Endodermal cell (in vitro differentiated cells): ENCODE results near the gene SLC18B1. TPM values are rescaled to one million over a fixed set of nuclear protein-coding genes. Genes with fewer than 3 reads are reported as not detected.
A peak's percentile ranks its signal among the peaks of the same experiment; 100 is the strongest.

Experiments
- DNase-seq: peaks from one replicate; pipeline ENCODE4 v3.0.0-alpha.2; 2017
- H3K27ac ChIP-seq: 2 replicates; pipeline ENCODE4 v1.5.1; 2013; ENCODE audit warnings: mild to moderate bottlenecking, low read depth, low read length, moderate library complexity
- H3K27me3 ChIP-seq: 2 replicates; pipeline ENCODE4 v1.6.1; 2013; ENCODE audit warnings: mild to moderate bottlenecking, low read length, moderate library complexity; ENCODE audit not compliant: insufficient read depth, control insufficient read depth, poor library complexity, severe bottlenecking
- H3K36me3 ChIP-seq: 2 replicates; pipeline ENCODE4 v1.7.0; 2013; ENCODE audit warnings: mild to moderate bottlenecking, low read length, moderate library complexity; ENCODE audit not compliant: control insufficient read depth, insufficient read depth
- H3K4me1 ChIP-seq: one replicate; pipeline ENCODE4 v1.7.0; 2013; ENCODE audit warnings: low read length; ENCODE audit not compliant: control insufficient read depth, insufficient read depth
- H3K4me3 ChIP-seq: 2 replicates; pipeline ENCODE4 v1.5.1; 2013; ENCODE audit warnings: mild to moderate bottlenecking, low read length, moderate library complexity
- H3K9ac ChIP-seq: 2 replicates; pipeline ENCODE4 v1.6.1; 2013; ENCODE audit warnings: mild to moderate bottlenecking, low read length, moderate library complexity; ENCODE audit not compliant: poor library complexity, severe bottlenecking; ENCODE audit errors: extremely low read depth
- H3K9me3 ChIP-seq: 2 replicates; pipeline ENCODE4 v1.6.1; 2013; ENCODE audit warnings: mild to moderate bottlenecking, low read length, moderate library complexity; ENCODE audit not compliant: control insufficient read depth
- H3K27ac Mint-ChIP-seq: 2 replicates; pipeline ENCODE4 v1.8.0; 2020; ENCODE audit warnings: mixed read lengths
- H3K27me3 Mint-ChIP-seq: 2 replicates; pipeline ENCODE4 v1.8.0; 2021; ENCODE audit warnings: mild to moderate bottlenecking, mixed read lengths; ENCODE audit not compliant: insufficient read depth
- H3K36me3 Mint-ChIP-seq: 2 replicates; pipeline ENCODE4 v1.8.0; 2020; ENCODE audit warnings: low read depth, mixed read lengths
- H3K4me1 Mint-ChIP-seq: 2 replicates; pipeline ENCODE4 v1.8.0; 2020; ENCODE audit warnings: mixed read lengths
- H3K4me3 Mint-ChIP-seq: 2 replicates; pipeline ENCODE4 v1.8.0; 2020; ENCODE audit warnings: mild to moderate bottlenecking, moderate library complexity, mixed read lengths
- H3K9me3 Mint-ChIP-seq: 2 replicates; pipeline ENCODE4 v1.8.0; 2020; ENCODE audit warnings: mild to moderate bottlenecking, mixed read lengths
- WGBS, 2 experiments: methylation state at CpG; one replicate each; pipeline versions ENCODE4 v1.1.5 to v1.1.7; 2013; ENCODE audit warnings: missing lambda C conversion rate in 2 of 2, mixed read lengths in 1 of 2; ENCODE audit not compliant: insufficient coverage in 1 of 2, insufficient read length in 1 of 2; 5-methylcytosine and 5-hydroxymethylcytosine counted together
- total RNA-seq, 2 donors: library from RNA; stranded (reverse); fragmentation: NEBNext Ultra II Directional in 1 of 2; extraction: Animal tissue kit (Norgen Biotek cat#: 25700) in 1 of 2; gene quantifications; 2 replicates in 1 of 2; 3 replicates in 1 of 2; pipeline ENCODE4 v1.2.1, GENCODE V29; 2021
- TF ChIP-seq, protein P1 (sequence below): fragments of 200-600 bp; sonication (generic); conservative IDR thresholded peaks from 2 replicates; pipeline ENCODE4 v1.5.0; 2021; ENCODE audit warnings: antibody characterized with exemption, mild to moderate bottlenecking

The SLC18B1 gene
- total RNA-seq, 2 donors from 2014 or later, result 10.9 to 15.3 TPM

DNA sequence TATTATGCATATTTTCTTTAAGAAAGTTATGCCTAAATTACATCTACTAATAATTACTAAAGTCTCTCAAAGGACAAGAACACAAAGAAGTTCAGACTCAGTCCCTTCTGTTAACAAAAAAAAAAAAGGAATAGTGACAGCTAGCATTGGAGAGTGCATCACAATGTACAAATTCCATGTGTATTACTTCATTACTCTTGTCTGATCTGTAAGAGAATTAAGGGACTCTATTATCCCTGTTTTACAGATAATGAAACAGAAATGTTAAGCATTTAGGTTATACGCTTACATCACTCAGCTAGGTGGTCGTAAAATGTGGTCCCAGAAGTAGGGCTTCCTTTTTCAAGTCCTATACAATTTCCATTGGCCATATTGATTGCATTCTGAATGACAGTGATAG is 67.4 kb downstream of the SLC18B1 start:
- Histone ChIP-seq H3K27me3 (no peaks in the 10 kb centered on the region), H3K9me3 (no peaks in the 10 kb centered on the region), H3K27ac (no peak overlapping the region), H3K4me1 (no peaks in the 10 kb centered on the region), H3K4me3 (no peak overlapping the region), H3K9ac (no peak overlapping the region), H3K36me3 (no peaks in the 10 kb centered on the region)
- 94 to 100% methylated on average over 2 of the region's 2 CpGs for WGBS, 2 experiments
- H3K4me3 Mint-ChIP-seq, result no peak overlapping the region
- H3K9me3 Mint-ChIP-seq, result no peaks in the 10 kb centered on the region
- H3K4me1 Mint-ChIP-seq, result no peaks in the 10 kb centered on the region
- TF ChIP-seq, protein P1, sequence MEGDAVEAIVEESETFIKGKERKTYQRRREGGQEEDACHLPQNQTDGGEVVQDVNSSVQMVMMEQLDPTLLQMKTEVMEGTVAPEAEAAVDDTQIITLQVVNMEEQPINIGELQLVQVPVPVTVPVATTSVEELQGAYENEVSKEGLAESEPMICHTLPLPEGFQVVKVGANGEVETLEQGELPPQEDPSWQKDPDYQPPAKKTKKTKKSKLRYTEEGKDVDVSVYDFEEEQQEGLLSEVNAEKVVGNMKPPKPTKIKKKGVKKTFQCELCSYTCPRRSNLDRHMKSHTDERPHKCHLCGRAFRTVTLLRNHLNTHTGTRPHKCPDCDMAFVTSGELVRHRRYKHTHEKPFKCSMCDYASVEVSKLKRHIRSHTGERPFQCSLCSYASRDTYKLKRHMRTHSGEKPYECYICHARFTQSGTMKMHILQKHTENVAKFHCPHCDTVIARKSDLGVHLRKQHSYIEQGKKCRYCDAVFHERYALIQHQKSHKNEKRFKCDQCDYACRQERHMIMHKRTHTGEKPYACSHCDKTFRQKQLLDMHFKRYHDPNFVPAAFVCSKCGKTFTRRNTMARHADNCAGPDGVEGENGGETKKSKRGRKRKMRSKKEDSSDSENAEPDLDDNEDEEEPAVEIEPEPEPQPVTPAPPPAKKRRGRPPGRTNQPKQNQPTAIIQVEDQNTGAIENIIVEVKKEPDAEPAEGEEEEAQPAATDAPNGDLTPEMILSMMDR, result no peak
- no peak overlapping the region for H3K27ac Mint-ChIP-seq
- no peak for DNase-seq
- no peaks in the 10 kb centered on the region for H3K36me3 Mint-ChIP-seq
- H3K27me3 Mint-ChIP-seq, result no peaks in the 10 kb centered on the region

DNA sequence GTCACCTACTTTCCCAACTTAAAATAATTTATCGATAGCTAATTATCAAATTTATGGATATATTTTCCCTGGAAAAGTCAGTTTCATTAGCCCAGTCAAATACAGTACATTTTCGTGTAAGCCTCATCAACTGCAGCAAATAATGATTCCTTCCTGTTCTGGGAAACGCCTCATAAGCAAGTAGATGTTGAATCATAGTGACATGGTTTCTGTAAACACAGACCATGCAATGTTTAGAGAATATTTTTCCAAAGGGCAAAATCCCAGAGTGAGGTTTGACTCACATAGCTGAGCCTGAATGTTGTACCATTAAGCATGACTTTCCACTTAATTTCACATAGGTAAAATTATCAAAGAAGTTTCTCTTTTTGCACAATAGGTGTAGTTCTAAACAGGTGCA is 67.9 kb downstream of the SLC18B1 start:
- H3K27ac Mint-ChIP-seq, result no peak overlapping the region
- no peaks in the 10 kb centered on the region for H3K36me3 Mint-ChIP-seq
- H3K9me3 Mint-ChIP-seq, result no peaks in the 10 kb centered on the region
- no peaks in the 10 kb centered on the region for H3K27me3 Mint-ChIP-seq
- TF ChIP-seq, protein P1, result no peak
- no peak overlapping the region for H3K4me3 Mint-ChIP-seq
- no peak for DNase-seq
- Histone ChIP-seq H3K27me3 (no peaks in the 10 kb centered on the region), H3K4me1 (no peaks in the 10 kb centered on the region), H3K4me3 (no peak overlapping the region), H3K27ac (no peak overlapping the region), H3K36me3 (no peaks in the 10 kb centered on the region), H3K9me3 (no peaks in the 10 kb centered on the region), H3K9ac (no peak overlapping the region)
- peaks cover 1% of the 10 kb centered on the region for H3K4me1 Mint-ChIP-seq
- 83 to 94% methylated on average over 2 to 3 of the region's 3 CpGs for WGBS, 2 experiments

- Mint-ChIP-seq H3K27me3 (no peaks in the 10 kb centered on the region), H3K36me3 (no peaks in the 10 kb centered on the region), H3K4me1 (peaks cover 4% of the 10 kb centered on the region), H3K27ac (no peak overlapping the region), H3K9me3 (no peaks in the 10 kb centered on the region), H3K4me3 (no peak overlapping the region)
- no peak overlapping the region for H3K4me3 ChIP-seq
- 69 to 80% methylated on average over 3 to 4 of the region's 4 CpGs for WGBS, 2 experiments
- H3K27me3 ChIP-seq, result no peaks in the 10 kb centered on the region
- no peaks in the 10 kb centered on the region for H3K4me1 ChIP-seq
- TF ChIP-seq, protein P1, result peak; percentile 71
- H3K9ac ChIP-seq, result no peak overlapping the region
- H3K36me3 ChIP-seq, result no peaks in the 10 kb centered on the region
- peak; percentile 68 for DNase-seq
- H3K27ac ChIP-seq, result no peak overlapping the region
- no peaks in the 10 kb centered on the region for H3K9me3 ChIP-seq
Measured at GRCh38 chr6:132728616-132729015, 69.8 kb downstream of the SLC18B1 start.
